ENCODE measurements around the gene NUP50.

- TF ChIP-seq CTCF (conservative IDR thresholded peaks at IDR 0.05) (no peak), ZFX (IDR thresholded peaks at IDR 0.05) (no peak)
These were observed 41.1 kb downstream of the NUP50 start for GRCh38 chr22:45204819-45205218.
